GM10847 (cell line): ENCODE measurements around the gene IFFO2.

ENCODE experiments used
- POLR2A ChIP-seq: IDR thresholded peaks from 2 replicates; pipeline ENCODE4 v1.6.1; 2011; ENCODE audit not compliant: insufficient read length; ENCODE audit errors: extremely low read depth

Gene IFFO2

DNA sequence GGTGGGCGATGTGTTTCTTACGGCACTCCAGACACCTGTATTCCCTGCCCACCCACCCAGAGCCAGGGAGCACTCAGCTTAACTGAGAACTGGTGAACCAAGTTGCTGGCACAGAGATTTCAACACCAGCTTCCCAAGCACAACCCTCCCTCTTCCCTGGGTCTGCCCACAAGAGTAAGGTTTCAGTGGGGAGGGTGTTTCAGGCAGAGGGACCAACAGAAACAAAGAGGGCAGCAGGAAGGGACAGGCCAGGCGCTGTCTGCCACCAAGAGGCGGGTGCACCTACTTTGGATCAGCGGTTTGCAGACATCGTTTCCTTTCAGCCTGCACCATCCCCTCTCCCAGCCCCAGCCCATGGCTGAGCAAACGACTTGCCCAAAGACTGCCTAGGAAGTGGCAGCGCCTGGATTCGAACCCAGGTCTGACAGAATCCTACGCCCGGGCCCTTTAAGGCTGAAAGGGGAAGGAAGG lies 32.2 kb downstream of the IFFO2 start:
- no peak for TF ChIP-seq POLR2A

DNA sequence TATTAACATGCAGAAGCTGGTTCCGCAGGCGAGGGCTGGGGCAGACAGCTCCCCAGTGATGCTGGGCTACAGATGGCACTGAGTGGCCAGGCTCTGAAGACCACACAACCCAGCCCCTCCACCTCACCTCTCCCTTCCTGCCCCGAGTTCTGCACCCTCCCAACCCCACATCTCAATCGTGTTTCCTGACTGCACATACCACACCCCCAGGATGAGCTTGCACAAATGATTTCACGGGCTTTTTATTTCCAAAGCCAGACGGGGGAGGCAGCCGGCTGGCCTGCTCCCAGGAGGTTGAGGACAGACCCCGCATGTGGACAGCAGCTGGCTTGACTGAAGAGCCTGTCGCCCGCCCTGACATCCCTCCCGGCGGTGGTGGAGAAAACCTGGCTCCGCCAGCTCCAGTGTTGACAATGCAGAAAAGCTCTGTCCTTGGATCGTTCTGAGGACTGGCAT lies 32.7 kb downstream of the IFFO2 start:
- TF ChIP-seq POLR2A, result no peak

DNA sequence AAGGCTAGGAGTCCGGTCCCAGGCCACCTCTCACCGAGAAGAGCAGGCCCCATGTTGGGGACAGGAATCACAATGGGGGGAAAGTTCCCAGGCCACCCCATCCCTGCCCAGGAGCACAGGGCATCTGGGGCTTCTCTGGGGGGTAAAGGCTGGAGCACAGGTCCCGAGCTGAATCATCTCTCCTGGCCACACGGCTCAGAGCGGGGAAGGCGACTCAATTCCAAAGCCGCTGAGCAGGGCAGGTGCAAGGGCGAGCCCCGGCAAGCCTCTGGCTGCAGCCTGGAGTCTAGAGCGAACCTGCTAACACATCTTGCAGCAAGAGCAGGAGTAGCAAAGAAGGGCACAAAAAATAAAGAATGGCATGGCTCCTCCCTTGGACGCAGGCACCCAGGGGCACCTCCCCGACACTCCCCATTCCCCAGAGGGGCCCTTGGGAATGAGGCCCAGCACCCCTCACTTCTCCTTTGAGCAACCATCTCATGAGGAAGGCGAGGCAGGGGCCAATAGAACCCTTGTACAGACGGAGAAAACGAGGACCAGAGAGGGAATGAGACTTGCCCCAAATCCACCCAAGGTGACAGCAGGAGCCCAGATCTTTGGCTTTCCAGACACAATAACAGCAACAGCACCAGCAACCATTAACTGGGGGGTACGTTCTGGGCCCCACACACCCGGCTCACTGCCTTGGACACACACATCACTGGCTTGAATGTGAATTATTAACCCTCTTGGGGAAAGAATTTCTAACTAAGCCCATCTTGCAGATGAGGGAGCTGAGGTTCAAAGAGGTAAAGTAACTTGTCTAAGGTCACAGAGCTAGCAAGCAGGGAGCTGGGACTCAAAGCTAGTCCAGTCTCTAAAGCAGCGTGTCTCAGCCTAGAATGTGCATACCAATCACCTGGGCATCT lies 33.4 kb downstream of the IFFO2 start:
- no peak for TF ChIP-seq POLR2A

DNA sequence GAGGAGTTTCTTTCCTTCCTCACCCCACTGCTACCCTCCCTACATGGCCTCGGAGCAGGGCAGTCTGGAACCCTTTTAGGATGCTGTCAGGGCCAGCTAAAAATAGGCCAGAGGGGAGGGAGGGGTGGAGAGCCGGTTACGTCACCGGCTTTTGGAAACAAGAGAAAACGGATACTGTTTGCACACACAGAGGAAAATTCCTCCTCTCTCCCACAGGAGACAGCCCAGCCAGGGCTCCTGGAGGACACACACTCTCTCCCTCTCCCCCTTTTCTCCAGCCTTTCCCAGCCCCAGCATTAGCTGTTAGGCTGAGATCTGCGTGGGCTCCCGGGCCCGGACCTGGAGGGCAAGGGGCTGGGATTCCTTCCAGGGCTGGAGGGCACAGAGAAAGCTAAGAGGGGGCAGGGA lies 34.2 kb downstream of the IFFO2 start:
- TF ChIP-seq POLR2A, result no peak

DNA sequence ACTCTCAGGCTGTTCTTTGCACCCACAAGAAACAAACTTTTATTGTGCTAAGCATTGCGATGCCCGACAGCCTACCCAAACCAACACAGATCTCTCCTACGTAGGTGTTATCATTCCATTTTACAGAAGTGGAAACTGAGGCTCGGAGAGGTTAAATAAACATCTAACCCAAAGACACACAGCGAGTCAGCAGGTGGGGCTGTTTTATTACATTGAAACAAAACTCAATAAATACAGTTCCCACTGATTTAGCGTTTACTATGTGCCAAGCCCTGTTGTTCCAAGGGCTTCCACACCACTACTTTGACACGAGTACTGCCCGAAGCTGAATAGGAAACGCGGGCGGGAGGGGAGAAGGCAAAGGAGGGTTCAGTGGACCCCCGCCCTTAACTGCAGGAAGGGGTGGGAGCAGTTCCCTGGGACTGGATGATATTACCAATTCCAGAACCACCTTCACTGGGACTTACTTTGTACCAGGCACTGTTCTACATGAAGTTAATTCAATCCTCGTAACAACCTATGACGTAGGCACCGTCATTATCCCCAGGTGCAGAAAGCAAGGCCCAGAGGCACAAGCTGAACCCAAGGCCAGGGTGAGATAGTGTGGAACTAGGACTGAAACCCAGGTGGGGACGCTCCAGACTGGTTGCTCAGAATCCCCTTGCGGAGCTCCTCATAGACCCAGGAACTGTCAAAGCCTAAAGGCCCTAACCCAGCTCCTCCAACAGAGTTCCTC lies 34.8 kb downstream of the IFFO2 start:
- no peak for TF ChIP-seq POLR2A

DNA sequence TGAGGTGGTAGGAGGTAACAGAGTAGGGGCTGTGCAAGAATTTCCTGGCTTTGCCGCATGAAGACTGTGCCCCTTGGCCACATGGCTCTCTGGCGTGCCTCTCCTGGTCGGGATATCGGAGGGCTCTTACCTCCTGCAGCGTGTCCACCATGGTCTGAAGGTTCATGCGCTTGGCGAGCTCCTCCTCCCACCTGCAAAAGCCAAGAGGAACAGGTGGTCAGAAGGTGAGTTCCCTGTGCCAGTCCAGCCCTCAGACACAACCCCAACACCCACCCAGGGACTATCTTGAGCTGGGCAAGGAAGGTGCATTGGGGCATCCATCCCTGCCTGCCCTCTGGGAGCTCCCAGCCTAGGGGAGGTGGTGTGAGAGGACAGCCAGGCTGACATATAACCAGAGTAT lies 35.5 kb downstream of the IFFO2 start:
- TF ChIP-seq POLR2A, result no peak

DNA sequence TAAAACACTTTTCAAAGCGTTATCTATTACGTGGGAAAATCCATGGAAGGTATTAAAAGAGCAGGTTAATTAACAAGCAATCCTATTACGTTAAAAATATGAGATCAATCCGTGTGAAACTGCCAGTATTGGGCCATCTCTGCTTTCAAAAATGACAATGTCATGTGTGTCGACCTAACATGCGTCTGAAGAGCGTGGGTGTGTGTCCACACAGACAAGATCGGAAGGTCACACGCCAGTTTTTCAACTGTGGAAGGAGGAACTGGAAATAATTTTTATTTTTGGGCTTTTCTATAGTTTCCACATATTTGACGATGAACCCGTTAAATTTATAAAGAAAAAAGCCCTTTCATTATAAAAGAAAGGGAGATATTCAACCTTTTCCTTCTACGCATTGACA lies 36.5 kb downstream of the IFFO2 start:
- no peak for TF ChIP-seq POLR2A

DNA sequence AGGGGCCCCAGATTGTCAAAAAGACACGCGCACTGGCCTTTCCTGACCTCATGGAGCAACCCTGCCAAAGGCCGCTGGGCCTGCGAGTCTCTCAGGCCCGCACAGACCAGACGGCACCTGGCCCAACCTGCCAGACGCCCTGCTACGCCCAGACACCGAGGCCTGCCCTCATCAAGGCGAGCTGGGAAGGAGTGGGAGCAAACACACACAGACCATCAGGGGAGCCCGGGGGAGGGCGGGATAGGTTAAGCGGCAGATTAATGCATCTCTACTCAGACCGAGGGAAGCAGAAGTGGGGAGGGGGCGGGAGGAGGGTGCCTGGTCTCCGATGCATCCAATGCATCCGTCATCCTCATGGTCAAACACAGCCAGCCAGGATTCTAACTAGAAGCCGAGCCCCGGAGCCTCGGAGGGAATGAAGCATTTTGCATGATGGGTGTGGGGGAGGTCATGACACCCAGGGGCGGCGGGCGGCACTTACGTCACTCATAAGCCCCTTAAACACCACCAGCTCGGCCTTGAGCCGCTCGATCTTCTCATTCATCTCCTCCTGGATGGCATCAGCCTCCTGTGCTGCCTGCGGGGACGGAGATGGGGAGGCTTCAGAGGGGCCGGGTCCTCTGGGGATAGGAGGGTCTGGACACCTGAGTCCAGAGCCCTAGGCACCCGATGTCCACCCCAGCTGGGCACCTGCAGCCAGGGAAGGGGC lies 37.1 kb downstream of the IFFO2 start:
- no peak for TF ChIP-seq POLR2A

DNA sequence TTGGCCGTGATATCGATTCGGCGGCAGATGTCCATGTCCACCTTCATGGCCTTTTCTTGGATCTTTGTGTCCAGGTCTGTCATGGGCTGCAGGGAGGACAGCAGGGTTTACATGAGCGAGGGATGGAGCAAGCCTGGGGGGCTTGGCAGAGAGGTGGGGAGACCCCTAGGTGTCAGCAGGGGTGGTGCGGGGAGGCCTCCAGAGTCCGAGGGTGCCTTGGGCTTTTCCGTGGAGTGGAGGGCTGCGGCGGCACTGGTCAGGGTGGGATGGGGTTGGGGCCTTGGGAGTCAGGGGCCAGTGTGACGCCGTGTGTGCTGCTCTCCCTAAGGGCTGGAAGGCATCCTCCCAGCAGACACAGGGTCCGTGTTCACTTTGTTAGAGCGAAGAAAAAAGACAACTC lies 38.1 kb downstream of the IFFO2 start:
- no peak for TF ChIP-seq POLR2A

DNA sequence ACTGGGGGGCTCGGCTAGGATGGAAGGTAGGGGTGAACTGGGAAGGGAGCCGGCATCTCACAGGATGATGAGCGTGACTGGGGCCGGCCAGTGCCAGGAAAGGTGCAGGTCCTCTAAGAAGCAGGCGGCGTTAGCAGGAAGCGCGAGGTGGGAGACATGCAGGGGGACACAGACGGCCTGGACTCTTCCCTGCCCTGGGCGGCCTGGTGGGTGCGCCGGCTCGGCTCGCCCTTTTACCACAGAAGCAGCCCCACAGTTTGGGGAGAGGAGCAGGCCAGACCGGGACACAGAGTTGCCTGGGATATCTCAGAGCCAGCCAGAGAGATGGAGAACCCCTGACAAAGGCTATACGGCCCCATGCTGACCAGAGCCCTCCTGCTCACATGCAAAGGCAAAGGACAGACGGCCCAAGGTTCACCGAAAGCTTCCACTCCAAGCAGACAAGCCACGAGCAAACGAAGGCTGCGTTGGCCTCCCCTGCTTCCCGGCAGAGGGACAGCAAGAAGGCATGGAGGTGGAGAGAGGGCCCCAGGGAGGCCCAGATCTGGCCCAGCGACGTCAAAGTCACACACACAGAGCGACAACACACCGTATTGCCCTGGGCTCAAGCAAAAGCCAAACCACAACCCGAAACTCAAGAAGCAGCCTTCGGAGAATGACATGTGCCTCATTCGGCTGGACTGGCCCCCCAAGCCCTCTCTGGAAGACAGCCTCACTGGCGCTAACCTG lies 39.2 kb downstream of the IFFO2 start:
- TF ChIP-seq POLR2A, result no peak

DNA sequence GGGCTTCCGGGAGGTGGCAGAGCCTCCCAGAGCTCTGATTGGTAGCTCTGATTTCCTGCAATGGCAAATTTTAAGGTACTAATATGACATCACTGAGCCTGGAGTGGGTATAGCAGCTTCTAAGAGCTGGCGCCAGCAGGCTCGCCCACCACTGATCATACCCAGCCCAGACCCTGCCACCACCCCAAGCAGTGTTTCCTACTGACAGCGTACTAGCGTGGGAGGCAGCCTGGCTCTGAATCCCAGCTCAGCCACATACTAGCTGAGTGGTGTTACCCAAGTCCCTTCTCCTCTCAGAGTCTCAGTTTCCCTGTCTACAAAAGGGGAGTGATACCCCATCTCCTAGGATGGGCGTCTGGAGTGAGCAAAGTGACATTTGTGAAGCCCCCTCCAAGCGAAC lies 41.1 kb downstream of the IFFO2 start:
- no peak for TF ChIP-seq POLR2A

DNA sequence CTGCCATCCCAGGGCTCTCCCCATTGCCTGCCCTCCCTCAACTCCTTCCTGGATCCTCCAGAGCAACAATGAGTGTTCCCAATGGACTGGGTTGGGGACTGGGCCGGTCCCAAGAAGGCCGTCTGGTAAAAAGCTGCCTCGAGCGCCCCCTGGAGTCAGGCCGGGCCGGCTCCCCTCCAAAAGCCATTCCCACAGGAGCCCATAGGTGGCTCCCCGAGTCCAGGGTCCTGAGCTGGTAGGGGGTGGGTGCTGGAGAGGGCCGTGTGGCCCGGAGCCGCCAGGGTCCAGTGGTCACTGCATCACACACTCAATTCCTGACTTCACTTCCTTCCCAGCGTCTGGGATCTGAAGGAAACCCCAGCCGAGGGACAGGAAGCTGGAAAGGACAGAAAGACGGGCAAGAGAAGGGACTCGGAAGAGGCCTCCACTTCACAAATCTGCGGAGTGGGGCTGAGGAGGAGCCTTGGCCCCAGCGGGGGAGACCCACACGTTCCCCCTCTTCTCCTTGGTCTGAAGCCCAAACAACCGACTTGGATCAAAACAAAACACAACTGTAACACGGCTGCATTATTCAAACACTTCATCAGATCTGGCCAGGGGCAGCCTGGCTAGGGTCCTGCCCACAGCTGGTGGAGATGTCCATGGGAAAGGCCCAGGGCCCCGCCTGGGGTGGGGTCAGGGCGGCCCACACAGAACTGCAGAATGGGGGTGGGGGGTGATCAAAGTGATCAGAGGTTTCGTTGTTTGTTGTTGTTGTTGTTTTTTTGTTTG lies 43.2 kb downstream of the IFFO2 start:
- TF ChIP-seq POLR2A, result no peak

DNA sequence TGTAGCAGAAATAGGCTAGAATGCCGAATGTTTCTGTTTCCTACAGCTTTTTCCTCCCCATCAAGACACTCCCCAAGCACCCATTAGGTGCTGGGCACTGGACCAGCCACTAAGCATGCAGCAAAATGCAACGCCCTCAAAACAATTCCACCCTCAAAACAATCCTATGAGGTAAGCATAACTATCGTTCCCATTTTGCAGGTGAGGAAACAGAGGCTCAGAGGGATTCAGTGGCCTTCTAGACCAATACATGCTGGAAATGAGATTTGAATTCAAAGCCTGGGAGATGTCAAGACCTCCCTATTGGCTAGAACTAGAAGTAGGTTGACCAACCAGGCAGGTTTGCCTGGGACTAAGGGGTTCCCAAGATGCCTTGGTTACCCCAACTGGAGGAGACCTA lies 43.9 kb downstream of the IFFO2 start:
- TF ChIP-seq POLR2A, result no peak
